K562 (cell line): ENCODE results near the gene BAHD1.

Source experiments
- ETS1 ChIP-seq: conservative IDR thresholded peaks from 2 replicates; pipeline ENCODE4 v1.6.1; 2011; ENCODE audit warnings: low read depth, mild to moderate bottlenecking, low read length; ENCODE audit not compliant: control insufficient read depth
- POLR2AphosphoS5 ChIP-seq: IDR thresholded peaks from 2 replicates; pipeline ENCODE4 v1.6.1; 2011; ENCODE audit warnings: mild to moderate bottlenecking, low read depth, low read length, moderate library complexity; ENCODE audit not compliant: control insufficient read depth, insufficient read depth

GRCh38 chr15:40425681-40426080 lies 15.1 kb upstream of the BAHD1 start:
- TF ChIP-seq ETS1, result no peak
- TF ChIP-seq POLR2AphosphoS5, result no peak
